DMS79 (cell line): ENCODE data around the gene OR4D10.
"Not testable (repeated sequence)": the region's sequence is repeated elsewhere in the genome, so short reads cannot be mapped to it uniquely, and the experiment has no call there.

Experiments
- DNase-seq: peaks from one replicate; lab custom pipeline; 2025; lab: John Stamatoyannopoulos, UW

Gene OR4D10

DNA sequence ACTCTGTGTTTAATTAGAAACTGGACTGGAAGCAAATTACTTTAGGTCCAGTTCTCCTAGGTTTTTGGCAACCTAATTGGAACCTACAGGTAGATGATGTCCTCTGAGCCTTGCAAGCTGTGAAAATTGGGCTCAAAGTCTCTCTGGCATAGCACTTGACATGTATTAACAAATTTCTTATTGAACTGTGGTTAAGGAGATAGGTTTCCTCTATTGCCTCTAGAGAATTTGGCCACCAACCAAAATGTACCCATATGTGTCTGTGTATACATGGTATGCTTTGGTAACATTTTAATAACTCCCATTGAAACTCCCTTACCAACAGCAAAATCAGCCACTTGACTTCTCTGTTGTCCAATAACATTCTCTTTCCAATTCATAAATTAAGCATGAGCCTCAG is at the start of gene OR4D10:
Gene OR4D10, plus strand, starts transcription at position 301 of the 400 bp plus-strand sequence. CDS start 4,115 bp downstream, outside the sequence.
- no peak for DNase-seq

DNA sequence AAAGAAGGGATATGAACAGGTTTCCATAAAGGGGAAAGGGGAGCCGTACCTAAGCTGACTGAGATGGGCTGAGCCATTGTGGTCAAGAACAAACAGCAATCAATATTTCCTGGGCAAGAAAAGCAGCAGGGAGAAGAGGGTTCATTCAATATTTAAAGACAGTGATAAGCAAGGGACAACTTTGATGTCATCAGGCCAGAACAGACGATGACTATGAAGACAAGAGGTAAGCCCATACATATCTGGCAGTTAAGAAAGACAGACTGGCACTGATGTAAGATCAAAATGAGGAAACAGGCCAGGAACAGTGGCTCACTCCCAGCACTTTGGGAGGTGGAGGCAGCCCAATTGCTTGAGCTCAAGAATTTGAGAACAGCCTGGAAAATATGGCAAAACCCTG is 49.3 kb upstream of the OR4D10 start:
- no peak for DNase-seq

DNA sequence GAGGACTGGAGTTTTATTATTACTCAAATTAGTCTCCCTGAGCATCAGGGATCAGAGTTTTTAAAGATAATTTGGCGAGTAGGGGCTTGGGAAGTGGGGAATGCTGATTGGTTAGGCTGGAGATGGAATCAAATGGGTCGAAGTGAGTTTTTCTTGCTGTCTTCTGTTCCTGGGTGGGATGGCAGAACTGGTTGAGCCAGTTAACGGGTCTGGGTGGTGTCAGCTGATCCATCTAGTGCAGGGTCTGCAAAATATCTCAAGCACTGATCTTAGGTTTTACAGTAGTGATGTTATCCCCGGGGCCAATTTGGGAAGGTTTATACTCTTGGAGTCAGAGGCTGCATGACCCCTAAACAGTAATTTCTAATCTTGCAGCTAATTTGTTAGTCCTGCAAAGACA is 48.0 kb upstream of the OR4D10 start:
- DNase-seq: no peak

DNA sequence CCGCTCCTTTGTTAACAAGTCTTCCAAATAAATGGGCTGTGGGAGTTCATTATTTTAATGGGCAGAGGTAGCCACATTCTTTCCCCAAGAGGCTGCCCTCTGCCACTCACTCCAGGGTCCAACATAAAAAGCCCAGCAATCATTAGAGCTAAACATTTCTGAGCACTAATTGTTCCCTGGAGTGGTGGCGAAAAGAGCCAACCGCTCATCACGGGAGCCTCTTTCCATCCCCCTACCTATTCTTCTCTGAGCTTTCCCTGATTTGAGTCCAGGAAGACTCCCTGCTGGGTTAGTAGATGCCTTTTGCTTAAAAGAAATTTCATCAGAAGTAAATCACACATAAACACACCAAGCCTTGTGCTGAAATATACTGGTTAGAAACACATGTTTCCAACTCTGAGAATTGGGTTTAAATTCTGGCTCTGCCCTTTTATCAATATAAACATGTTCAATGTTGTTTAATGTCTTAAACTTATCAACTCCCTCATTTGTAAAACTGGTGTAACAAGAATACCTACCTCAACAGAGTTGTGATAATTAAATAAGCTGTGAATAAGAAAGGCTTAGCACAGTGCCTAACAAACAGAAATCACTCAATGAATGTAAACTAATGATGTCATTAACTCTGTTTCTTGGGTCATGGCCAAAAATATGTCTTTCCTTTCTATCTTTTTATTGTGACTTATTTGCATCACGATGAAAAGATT is 46.6 kb upstream of the OR4D10 start, which contains the start of gene OR5A2:
Gene OR5A2, minus strand, starts transcription at position 53 of the 707 bp plus-strand sequence. CDS start 3,460 bp downstream, outside the sequence.
- DNase-seq: no peak

DNA sequence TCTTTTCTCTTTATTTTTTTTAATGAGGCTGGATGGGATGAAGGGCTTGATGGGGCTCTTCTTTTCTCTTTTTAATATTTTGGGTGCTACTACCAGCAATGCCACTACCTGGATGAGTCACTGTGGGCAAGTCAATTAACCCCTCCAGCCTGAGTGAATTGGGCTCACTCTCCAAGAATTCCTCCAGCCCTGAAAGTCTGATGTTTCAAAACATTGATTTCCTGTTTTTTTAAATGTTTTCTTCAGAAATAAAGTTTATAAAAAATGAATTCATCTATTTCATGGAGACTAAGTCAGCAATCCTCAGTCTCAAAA is 46.1 kb upstream of the OR4D10 start:
- DNase-seq: no peak

DNA sequence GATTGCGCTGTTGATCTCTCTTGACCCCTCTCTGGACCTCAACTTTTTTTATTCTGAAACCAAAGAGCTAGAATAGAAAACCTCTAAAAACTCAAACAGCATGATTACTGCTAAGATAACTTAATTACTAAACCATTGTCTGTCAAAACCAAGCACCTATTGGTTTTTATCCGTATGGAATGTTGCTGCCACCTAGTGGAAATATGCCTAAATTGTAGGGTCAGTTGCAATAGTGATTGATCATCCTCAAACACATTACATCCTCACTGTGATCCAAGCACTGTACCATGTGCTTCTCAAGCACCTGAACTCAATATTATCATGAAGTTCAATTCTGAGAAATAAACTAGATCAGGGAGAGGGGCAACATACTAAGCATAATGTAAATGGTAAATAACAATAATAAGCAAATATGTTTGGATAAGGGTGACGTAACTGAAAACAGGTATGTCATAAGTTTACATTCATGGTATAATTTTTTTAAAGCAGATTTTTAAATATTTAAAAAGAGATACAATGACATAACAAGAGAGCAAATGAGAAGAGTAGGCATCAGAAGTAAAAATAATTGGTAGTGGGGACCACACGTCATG is 43.1 kb upstream of the OR4D10 start:
- DNase-seq: no peak

DNA sequence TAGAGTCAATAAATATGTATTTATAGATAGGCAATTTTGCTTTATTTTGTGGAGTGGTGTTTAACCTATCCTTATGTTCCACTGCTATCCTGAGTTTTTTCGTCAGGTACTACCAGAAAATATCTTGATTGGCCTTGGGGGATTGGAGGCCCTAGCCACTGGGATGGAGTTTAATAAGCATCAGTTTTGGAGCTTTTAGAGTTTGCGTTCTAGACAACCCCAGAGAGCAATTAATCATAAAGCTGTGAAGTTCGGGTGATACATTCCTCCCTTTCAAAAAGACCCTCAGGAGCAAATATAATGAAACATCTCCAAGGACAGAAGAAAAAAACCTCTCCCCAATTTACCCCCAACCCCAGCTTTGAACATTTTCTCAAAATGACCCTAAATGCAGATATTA is 36.9 kb upstream of the OR4D10 start, which contains the start of gene OR5A1:
Gene OR5A1, plus strand, starts transcription at position 301 of the 400 bp plus-strand sequence. CDS start 6,700 bp downstream, outside the sequence.
- DNase-seq: no peak

DNA sequence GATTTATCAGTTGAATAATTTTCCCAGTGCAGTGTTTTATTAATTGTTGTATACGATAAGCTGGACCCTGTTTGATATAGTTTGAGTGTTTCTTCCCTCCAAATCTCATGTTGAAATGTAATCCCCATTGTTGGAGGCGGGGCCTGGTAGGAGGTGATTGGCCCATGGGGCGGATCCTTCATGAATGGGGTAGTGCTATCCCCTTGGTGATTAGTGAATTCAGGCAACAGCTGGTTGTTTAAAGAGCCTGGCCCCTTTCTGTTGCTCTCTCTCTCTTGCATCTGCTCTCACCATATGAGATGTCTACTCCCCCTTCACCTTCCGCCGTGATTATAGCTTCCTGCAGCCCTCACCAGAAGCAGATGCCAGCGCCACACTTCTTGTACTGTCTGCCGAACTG is 35.3 kb upstream of the OR4D10 start:
- DNase-seq: no peak

DNA sequence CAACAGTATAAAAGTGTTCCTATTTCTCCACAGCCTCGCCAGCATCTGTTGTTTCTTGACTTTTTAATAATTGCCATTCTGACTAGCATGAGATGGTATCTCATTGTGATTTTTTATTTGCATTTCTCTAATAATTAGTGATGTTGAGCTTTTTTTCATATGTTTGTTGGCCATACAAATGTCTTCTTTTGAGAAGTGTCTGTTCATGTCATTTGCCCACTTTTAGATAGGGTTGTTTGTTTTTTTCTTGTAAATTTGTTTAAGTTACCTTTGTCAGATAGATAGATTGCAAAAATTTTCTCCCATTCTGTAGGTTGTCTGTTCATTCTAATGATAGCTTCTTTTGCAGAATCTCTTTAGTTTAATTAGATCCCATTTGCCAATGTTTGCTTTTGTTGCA is 27.5 kb upstream of the OR4D10 start:
- not testable (repeated sequence) for DNase-seq

DNA sequence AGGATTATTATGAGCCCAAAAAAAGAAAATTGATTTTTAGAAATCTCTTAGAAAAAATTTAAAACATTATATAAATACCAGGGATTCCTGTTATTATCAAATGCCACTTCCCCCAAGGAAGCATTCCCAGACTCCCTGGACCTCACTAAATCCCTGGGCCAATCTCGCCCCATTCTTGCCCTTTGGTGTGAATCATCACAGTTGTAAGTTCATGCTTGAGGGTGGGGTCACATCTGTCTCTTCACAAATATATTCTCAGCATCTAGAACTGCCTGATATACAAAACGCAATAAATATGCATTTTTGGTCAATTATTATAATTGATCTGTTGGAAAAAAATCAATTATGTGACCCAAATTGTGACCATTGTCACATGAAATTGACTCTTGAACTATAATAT is 24.6 kb upstream of the OR4D10 start:
- no peak for DNase-seq

DNA sequence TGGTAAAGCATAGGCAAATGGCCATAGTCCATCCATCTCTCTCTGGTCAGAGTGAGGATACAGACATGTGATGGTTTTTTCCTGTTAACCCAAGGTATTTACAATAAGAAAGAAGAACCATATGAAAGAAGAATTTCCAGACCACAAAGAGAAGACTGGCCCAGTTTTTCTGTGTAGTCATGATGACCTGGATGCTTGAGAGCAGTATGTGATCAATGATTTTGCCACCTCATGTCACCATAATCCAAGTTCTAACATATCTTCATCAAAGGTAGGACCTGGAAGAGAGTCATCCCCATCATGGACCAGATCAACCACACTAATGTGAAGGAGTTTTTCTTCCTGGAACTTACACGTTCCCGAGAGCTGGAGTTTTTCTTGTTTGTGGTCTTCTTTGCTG is 16.5 kb upstream of the OR4D10 start, which contains the start of gene OR4D6:
Gene OR4D6, plus strand, starts transcription at position 301 of the 400 bp plus-strand sequence. Its CDS starts 0 bp downstream, at position 301.
- DNase-seq: no peak

DNA sequence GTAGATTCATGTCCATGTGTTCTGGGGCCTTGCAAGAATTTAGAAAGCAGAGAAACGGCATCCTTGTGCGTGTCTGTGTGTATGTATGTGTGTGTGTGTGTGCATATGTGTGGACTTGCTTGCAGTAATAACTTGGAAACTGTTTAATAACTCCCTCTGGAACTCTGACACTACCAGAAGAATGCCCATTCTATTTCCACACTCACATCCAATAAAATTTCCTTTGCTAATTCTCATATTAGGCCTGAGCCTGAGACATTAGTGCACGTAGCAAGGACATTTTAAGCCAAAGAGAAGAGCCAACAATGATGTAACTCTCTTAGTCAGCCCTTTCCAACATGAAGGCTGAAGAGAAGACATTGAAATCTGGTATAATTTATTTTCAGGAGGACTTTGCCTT is 13.2 kb upstream of the OR4D10 start:
- no peak for DNase-seq

DNA sequence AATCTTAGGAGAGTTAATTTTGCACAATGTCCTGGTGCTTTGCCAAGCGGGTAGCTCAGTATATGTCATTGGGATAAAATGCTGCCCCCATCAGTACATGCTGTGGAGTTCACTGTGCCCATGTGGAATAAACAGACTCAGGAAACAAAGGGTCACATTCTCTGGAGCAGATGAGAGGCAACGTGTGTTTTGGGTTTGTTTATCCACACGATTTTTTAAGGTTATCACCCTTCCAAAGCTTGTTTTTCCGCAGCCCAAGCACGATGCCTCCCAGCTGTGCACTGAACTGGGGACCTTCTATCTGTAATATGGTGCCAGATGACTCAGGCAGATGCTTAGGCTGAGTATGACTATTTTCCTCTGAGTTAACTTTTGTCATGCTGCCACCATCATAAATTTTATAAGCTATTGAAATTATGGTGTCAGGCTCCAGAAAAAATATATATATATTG is 9.9 kb upstream of the OR4D10 start:
- no peak for DNase-seq

DNA sequence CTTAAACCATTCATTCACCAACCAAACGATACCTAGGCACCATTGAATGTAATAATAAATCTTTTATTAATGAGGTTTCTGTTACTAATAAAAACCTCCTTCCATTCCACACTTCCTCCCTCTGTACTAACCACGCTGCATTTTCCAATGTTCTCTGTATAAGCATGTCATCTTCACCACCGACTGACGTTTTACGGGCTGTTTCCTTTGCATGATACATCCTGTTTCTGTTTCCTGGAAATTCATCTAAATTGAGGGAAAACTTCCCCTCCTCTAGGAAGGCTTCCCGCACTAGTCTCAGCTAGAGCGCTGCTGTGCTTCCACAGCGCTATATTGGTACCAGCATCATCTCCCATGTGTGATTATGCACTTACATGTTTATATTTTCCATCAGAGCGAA is 2.1 kb downstream of the OR4D10 start:
- no peak for DNase-seq

DNA sequence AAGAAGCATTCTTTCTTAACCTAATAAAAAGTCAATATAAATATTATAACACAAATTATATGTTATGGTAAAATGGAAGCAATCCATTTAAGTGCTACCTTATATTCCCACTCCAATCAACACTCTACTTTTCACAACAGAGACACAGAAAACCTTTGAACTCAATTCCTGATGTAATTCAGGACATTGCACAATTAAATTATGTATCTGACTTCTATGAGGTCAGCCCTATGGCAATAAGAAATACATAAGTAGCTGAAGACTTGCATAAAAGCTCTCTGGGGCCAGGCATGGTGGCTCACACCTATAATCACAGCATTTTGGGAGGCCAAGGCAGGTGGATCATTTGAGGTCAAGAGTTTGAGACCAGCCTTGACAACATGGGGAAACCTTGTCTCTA is 6.8 kb downstream of the OR4D10 start:
- no peak for DNase-seq

DNA sequence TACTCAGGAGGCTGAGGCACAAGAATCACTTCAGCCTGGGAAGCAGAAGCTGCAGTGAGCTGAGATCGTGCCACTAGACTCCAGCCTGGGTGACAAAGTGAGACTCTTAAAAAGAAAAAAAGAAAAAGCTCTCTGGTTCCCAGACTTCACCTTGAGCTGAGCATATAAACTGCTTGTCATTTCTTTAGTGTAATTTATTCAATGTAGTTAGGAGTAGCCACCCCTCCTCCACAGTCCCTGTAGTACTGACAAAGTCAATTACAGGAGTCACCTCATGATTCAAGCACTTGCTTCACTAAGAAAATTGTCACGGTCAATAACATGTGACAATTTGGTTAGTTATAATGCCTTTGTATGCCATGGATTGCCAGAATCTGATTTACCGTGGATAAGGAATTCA is 7.2 kb downstream of the OR4D10 start:
- no peak for DNase-seq

DNA sequence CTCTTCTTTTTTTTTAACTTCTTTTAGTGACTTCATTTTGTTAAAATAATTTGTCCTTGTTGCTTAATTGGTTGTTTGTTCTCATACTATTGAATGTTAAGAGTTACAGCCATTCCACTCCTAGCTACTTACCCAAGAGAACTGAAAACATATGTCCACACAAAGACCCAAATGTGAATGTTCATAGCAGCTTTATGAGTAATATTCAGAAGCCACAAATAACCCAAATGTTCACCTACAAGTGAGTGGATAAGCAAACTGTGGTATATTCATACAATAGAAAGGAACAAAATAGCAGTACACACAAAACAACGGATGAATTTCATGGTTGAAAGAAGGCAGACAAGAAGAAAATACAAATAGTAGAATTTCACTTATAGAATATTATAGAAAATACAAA is 28.8 kb downstream of the OR4D10 start:
- no peak for DNase-seq

DNA sequence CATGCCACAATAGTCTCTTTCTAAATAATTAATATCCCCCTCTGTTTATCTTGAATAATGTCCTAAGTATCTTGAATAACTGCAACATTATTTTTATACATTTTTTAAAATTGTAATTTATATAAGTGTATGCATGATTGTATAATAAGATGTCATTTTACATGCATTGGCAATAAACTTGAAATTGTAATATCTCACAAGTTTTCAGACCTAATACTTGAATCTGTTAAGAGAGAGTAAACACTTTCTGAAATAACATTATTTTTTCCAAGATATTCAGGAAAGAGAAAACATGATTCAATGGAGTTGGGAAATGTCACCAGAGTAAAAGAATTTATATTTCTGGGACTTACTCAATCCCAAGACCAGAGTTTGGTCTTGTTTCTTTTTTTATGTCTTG is 30.2 kb downstream of the OR4D10 start, which contains the start of gene OR4D11:
Gene OR4D11, plus strand, starts transcription at position 301 of the 400 bp plus-strand sequence. Its CDS starts 0 bp downstream, at position 301.
- DNase-seq: no peak

DNA sequence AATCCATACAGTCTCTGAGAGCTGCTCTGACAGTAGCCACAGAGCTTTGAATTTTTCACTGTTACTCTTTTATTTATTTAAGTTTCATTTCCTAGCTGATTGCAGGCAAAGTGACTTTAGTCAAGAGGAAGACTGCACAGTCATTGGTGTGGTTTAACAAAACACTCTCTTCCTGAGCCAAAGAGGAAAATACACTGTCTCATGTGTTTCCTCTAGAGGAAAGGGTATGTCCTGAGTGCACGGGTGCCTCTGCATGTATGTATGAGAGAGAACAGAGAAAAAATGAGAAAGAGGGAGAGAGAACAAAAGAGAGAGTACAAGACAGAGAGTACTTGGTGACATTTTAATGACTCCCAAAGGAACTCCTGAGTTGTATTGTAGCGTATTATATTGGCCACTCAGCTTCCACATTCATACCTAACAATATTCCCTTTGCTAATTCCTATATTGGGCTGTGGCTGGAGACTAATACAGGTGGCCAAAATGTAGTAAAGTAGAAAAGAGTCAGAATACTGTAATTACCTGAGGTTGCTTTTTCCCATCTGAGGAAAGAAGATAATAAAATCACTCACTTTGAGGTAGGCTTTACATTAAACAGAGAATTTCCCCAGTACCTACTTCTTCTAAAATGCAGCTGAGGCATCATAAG is 38.0 kb downstream of the OR4D10 start, which contains the start of gene OR4D9:
Gene OR4D9, plus strand, starts transcription at position 599 of the 649 bp plus-strand sequence. CDS start 3,374 bp downstream, outside the sequence.
- no peak for DNase-seq

DNA sequence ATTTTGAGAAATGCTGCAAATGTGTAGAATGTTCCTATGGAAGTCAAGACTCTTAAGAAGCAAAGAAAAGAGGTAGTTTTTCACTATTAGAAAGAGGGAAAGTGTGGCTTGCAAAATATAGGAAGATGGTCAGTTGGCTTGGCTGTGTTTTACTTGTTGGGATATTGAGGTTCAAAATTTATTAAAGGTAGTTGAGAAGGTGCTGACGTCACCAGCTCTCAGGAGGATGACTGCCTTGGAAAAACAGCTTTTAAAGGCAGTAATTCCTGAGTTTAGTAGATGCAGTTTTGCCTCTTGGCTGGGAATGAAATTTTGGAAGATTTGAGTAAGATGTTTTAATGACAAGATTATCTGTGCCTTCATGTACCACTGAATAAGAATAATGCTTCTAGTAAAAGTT is 38.6 kb downstream of the OR4D10 start:
- DNase-seq: no peak

DNA sequence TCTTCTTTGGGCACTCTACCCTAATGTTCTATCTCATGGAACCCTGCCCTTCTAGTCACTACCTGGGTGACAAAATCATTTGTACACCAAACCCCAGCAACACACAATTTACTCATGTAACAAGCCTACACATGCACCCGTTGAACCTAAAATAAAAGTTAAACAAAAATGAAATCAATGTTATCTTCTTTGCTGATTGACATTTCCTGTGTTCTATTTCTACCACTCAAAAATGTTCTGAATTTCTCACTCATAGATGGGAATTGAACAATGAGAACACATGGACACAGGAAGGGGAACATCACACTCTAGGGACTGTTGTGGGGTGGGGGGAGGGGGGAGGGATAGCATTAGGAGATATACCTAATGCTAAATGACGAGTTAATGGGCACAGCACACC is 47.0 kb downstream of the OR4D10 start:
- not testable (repeated sequence) for DNase-seq

DNA sequence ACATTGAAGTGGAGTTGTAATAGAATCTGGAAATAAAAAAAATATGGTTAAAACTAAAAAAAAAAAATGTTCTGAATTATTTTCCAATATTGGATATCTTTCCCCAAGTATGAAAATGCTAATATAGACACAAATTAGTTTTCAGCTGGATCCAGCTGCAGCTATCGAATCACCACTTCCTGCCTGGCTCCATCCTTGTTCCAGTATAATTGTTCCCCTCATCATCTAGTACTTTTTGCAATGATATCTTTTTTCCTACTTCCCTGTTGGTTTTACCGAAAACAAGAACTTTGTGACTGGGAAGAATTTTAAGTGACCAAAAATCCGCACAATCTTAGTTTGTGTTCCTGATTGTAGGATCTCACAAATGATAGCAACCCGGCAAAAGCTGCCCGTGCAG is 47.6 kb downstream of the OR4D10 start:
- DNase-seq: no peak

DNA sequence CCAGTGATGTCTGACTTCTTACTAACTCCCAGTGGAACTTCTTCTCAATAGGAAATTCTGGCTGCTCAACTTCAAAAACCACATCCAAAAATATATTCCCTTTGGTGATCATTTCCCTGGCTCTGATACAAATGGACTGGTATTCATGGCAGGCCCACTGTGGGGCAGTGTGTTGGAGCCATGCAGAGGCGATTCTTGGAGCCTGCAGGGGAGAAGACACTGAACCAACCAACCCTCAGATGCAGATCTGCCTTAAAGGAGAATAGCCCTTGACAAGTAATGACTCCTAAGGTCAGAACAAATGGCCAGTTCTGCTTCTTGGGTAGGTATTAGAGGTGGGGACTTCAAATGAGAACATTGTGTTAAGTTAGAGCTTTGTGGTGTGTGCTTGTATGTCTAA is 50.4 kb downstream of the OR4D10 start:
- no peak for DNase-seq
